Peyer's patch (tissue), 4 donors: ENCODE results near the gene BICRA.

Experiments used
- CTCF ChIP-seq, 6 experiments: fragments of 450-650 bp in 4 of 6; fragments of 200-600 bp in 2 of 6; sonication (generic) in 1 of 6; IDR thresholded peaks; one replicate each; pipeline ENCODE4 v1.5.1; 2017 to 2019; ENCODE audit warnings: antibody characterized with exemption in 6 of 6, mild to moderate bottlenecking in 3 of 6, moderate library complexity in 1 of 6
- POLR2A ChIP-seq, 2 donors: fragments of 450-650 bp; IDR thresholded peaks; one replicate each; pipeline ENCODE4 v1.5.1; 2017; ENCODE audit warnings: antibody characterized with exemption in 2 of 2, mild to moderate bottlenecking in 2 of 2, moderate library complexity in 2 of 2

GRCh38 chr19:47589824-47590223 lies 19.1 kb upstream of the BICRA start:
- TF ChIP-seq POLR2A (IDR thresholded peaks at IDR 0.05) = no peak
- no peak for TF ChIP-seq CTCF (IDR thresholded peaks at IDR 0.05)
